GM12878 (cell line): ENCODE measurements around the gene SLC25A28. TPM values are rescaled to one million over a fixed set of nuclear protein-coding genes. Genes with fewer than 3 reads are reported as not detected.

Experiments used
- ASH2L ChIP-seq: fragments of 300-600, 200-600 bp; sonication (generic); IDR thresholded peaks from 2 replicates; pipeline ENCODE4 v1.6.1; 2017; ENCODE audit warnings: low read depth, mild to moderate bottlenecking, borderline replicate concordance
- ATF7 ChIP-seq: fragments of 450-650 bp; IDR thresholded peaks from 2 replicates; pipeline ENCODE4 v1.6.1; 2016; ENCODE audit warnings: low read depth, mild to moderate bottlenecking
- JUNB ChIP-seq: IDR thresholded peaks from 2 replicates; pipeline ENCODE4 v1.6.1; 2016; ENCODE audit warnings: antibody characterized with exemption, mild to moderate bottlenecking
- POU2F2 ChIP-seq: IDR thresholded peaks from 3 replicates; pipeline ENCODE4 v1.6.1; 2011; ENCODE audit warnings: low read depth, mild to moderate bottlenecking, low read length, borderline replicate concordance
- RAD51 ChIP-seq: fragments of 450-650 bp; IDR thresholded peaks from 2 replicates; pipeline ENCODE4 v1.6.1; 2016; ENCODE audit warnings: moderate library complexity, mild to moderate bottlenecking, inconsistent platforms
- RFX5 ChIP-seq: IDR thresholded peaks from 2 replicates; pipeline ENCODE4 v1.6.1; 2011; ENCODE audit warnings: low read depth, low read length, improper control_type of control experiment
- TCF12 ChIP-seq: IDR thresholded peaks from 2 replicates; pipeline ENCODE4 v1.6.1; 2011; ENCODE audit warnings: low read depth, mild to moderate bottlenecking, low read length
- ZNF622 ChIP-seq: fragments of 450-650 bp; IDR thresholded peaks from 2 replicates; pipeline ENCODE4 v1.6.1; 2017; ENCODE audit warnings: mild to moderate bottlenecking, inconsistent platforms
- polyA plus RNA-seq, 11 experiments: library from polyadenylated mRNA; depleted of rRNA in 4 of 11; unstranded in 6 of 11; stranded (reverse) in 5 of 11; fragments of >200 nt; fragmentation: Nextera tagmentation in 4 of 11; fragmentation: Illumina TruSeq in 1 of 11; extraction: Ambion mirVana in 4 of 11; extraction: Trizol in 1 of 11; gene quantifications; 1 replicate in 1 of 11; 2 replicates in 10 of 11; pipeline versions ENCODE4 v1.2.1 to v1.2.3, GENCODE V29; 2011 to 2016; ENCODE audit warnings: inconsistent platforms in 2 of 11, missing spikeins in 2 of 11, low read depth in 1 of 11
- total RNA-seq, 4 experiments: library from RNA; depleted of rRNA in 3 of 4; stranded (reverse); fragments of >200 nt in 3 of 4; fragmentation: Illumina TruSeq in 1 of 4; extraction: Trizol in 1 of 4; gene quantifications; 2 replicates each; pipeline versions ENCODE4 v1.2.1 to v1.2.3, GENCODE V29; 2013 to 2021
- TF ChIP-seq, protein P1 (sequence below): IDR thresholded peaks from 2 replicates; pipeline ENCODE4 v1.6.1; 2012; ENCODE audit warnings: low read depth, low read length, improper control_type of control experiment
- TF ChIP-seq, protein P2 (sequence below): IDR thresholded peaks from 2 replicates; pipeline ENCODE4 v1.6.1; 2011; ENCODE audit warnings: low read depth, mild to moderate bottlenecking, low read length, moderate library complexity, borderline replicate concordance; ENCODE audit errors: extremely low read depth
- TF ChIP-seq, protein P3 (sequence below): fragments of 450-650 bp; IDR thresholded peaks from 2 replicates; pipeline ENCODE4 v1.6.1; 2014; ENCODE audit warnings: mild to moderate bottlenecking
- TF ChIP-seq, protein P4 (sequence below): fragments of 450-650 bp; formaldehyde crosslinking; IDR thresholded peaks from 2 replicates; pipeline ENCODE4 v1.4.0; 2020; ENCODE audit warnings: mild to moderate bottlenecking, moderate library complexity
- TF ChIP-seq, protein P5 (sequence below): fragments of 450-650 bp; IDR thresholded peaks from 2 replicates; pipeline ENCODE4 v1.6.1; 2016; ENCODE audit warnings: mild to moderate bottlenecking, moderate library complexity, borderline replicate concordance
- TF ChIP-seq, protein P6 (sequence below): fragments of 450-650 bp; IDR thresholded peaks from 2 replicates; pipeline ENCODE4 v1.6.1; 2017; ENCODE audit warnings: mild to moderate bottlenecking, moderate library complexity

The SLC25A28 gene
- total and polyA plus RNA-seq, 10 of the 15 experiments (the other 5 are each of a cell fraction or from before 2014, with no cell fraction given): 7.5 to 47.8 (median 24.9) TPM

DNA sequence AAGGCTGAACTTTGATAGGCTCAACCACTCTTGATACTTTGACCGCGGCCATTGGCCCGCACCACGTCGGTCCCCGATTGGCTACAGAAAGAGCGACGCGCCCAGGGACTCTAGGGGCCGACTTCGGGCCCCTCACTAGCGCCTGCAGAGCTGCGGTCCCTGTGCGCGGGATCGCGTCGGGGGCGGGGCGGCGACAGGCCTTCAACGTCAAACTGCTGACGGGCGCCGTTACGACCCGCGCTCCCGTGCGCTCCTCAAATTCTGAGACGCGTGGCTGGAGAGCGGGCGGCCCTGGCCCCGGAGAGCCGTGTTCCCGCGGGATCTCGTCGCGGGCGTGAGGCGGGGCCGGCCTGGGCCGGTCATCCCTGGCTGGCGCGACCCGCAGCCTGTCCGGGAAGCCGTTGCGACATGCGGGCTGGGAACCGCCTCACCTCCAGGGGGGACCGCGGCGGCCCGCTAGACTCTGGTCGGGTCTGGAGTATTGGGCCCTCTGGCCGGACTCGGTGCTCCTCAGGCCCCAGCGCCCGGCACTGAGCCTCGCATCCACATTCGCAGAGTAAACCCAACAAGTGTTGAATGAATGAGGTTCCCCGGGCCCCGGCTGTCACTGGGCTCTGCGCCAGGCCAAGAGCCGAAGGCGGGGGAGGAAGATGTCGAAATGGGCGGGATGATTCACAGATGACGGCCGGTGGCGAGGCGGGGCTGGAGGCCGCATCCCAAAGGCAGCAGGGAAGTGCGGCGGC, 643 bp upstream of the SLC25A28 start (continued):
- TF ChIP-seq, protein P1, sequence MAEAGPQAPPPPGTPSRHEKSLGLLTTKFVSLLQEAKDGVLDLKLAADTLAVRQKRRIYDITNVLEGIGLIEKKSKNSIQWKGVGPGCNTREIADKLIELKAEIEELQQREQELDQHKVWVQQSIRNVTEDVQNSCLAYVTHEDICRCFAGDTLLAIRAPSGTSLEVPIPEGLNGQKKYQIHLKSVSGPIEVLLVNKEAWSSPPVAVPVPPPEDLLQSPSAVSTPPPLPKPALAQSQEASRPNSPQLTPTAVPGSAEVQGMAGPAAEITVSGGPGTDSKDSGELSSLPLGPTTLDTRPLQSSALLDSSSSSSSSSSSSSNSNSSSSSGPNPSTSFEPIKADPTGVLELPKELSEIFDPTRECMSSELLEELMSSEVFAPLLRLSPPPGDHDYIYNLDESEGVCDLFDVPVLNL: 0 out of 2 replicates have a peak, but pooled peaks have one; percentile 28
- TF ChIP-seq POU2F2 (peak; percentile 43; the same call in 2 of the 3 replicates), RFX5 (no peak), ZNF622 (no peak), TCF12 (0 out of 2 replicates have a peak, but pooled peaks have one; percentile 5), ATF7 (no peak), ASH2L (peak; percentile 82; the same call in 1 of the 2 replicates), RAD51 (no peak), JUNB (peak; percentile 25; the same call in 1 of the 2 replicates)
- TF ChIP-seq, protein P2, sequence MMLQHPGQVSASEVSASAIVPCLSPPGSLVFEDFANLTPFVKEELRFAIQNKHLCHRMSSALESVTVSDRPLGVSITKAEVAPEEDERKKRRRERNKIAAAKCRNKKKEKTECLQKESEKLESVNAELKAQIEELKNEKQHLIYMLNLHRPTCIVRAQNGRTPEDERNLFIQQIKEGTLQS: no peak
- TF ChIP-seq, protein P3, sequence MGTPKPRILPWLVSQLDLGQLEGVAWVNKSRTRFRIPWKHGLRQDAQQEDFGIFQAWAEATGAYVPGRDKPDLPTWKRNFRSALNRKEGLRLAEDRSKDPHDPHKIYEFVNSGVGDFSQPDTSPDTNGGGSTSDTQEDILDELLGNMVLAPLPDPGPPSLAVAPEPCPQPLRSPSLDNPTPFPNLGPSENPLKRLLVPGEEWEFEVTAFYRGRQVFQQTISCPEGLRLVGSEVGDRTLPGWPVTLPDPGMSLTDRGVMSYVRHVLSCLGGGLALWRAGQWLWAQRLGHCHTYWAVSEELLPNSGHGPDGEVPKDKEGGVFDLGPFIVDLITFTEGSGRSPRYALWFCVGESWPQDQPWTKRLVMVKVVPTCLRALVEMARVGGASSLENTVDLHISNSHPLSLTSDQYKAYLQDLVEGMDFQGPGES: no peak
- TF ChIP-seq, protein P4, sequence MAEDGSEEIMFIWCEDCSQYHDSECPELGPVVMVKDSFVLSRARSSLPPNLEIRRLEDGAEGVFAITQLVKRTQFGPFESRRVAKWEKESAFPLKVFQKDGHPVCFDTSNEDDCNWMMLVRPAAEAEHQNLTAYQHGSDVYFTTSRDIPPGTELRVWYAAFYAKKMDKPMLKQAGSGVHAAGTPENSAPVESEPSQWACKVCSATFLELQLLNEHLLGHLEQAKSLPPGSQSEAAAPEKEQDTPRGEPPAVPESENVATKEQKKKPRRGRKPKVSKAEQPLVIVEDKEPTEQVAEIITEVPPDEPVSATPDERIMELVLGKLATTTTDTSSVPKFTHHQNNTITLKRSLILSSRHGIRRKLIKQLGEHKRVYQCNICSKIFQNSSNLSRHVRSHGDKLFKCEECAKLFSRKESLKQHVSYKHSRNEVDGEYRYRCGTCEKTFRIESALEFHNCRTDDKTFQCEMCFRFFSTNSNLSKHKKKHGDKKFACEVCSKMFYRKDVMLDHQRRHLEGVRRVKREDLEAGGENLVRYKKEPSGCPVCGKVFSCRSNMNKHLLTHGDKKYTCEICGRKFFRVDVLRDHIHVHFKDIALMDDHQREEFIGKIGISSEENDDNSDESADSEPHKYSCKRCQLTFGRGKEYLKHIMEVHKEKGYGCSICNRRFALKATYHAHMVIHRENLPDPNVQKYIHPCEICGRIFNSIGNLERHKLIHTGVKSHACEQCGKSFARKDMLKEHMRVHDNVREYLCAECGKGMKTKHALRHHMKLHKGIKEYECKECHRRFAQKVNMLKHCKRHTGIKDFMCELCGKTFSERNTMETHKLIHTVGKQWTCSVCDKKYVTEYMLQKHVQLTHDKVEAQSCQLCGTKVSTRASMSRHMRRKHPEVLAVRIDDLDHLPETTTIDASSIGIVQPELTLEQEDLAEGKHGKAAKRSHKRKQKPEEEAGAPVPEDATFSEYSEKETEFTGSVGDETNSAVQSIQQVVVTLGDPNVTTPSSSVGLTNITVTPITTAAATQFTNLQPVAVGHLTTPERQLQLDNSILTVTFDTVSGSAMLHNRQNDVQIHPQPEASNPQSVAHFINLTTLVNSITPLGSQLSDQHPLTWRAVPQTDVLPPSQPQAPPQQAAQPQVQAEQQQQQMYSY: no peak
- TF ChIP-seq, protein P5, sequence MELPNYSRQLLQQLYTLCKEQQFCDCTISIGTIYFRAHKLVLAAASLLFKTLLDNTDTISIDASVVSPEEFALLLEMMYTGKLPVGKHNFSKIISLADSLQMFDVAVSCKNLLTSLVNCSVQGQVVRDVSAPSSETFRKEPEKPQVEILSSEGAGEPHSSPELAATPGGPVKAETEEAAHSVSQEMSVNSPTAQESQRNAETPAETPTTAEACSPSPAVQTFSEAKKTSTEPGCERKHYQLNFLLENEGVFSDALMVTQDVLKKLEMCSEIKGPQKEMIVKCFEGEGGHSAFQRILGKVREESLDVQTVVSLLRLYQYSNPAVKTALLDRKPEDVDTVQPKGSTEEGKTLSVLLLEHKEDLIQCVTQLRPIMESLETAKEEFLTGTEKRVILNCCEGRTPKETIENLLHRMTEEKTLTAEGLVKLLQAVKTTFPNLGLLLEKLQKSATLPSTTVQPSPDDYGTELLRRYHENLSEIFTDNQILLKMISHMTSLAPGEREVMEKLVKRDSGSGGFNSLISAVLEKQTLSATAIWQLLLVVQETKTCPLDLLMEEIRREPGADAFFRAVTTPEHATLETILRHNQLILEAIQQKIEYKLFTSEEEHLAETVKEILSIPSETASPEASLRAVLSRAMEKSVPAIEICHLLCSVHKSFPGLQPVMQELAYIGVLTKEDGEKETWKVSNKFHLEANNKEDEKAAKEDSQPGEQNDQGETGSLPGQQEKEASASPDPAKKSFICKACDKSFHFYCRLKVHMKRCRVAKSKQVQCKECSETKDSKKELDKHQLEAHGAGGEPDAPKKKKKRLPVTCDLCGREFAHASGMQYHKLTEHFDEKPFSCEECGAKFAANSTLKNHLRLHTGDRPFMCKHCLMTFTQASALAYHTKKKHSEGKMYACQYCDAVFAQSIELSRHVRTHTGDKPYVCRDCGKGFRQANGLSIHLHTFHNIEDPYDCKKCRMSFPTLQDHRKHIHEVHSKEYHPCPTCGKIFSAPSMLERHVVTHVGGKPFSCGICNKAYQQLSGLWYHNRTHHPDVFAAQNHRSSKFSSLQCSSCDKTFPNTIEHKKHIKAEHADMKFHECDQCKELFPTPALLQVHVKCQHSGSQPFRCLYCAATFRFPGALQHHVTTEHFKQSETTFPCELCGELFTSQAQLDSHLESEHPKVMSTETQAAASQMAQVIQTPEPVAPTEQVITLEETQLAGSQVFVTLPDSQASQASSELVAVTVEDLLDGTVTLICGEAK: 0 out of 2 replicates have a peak, but pooled peaks have one; percentile 21
- TF ChIP-seq, protein P6, sequence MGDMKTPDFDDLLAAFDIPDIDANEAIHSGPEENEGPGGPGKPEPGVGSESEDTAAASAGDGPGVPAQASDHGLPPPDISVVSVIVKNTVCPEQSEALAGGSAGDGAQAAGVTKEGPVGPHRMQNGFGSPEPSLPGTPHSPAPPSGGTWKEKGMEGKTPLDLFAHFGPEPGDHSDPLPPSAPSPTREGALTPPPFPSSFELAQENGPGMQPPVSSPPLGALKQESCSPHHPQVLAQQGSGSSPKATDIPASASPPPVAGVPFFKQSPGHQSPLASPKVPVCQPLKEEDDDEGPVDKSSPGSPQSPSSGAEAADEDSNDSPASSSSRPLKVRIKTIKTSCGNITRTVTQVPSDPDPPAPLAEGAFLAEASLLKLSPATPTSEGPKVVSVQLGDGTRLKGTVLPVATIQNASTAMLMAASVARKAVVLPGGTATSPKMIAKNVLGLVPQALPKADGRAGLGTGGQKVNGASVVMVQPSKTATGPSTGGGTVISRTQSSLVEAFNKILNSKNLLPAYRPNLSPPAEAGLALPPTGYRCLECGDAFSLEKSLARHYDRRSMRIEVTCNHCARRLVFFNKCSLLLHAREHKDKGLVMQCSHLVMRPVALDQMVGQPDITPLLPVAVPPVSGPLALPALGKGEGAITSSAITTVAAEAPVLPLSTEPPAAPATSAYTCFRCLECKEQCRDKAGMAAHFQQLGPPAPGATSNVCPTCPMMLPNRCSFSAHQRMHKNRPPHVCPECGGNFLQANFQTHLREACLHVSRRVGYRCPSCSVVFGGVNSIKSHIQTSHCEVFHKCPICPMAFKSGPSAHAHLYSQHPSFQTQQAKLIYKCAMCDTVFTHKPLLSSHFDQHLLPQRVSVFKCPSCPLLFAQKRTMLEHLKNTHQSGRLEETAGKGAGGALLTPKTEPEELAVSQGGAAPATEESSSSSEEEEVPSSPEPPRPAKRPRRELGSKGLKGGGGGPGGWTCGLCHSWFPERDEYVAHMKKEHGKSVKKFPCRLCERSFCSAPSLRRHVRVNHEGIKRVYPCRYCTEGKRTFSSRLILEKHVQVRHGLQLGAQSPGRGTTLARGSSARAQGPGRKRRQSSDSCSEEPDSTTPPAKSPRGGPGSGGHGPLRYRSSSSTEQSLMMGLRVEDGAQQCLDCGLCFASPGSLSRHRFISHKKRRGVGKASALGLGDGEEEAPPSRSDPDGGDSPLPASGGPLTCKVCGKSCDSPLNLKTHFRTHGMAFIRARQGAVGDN: peak; percentile 85
